ENCODE data around the gene PLEKHH2.

Gene PLEKHH2

DNA sequence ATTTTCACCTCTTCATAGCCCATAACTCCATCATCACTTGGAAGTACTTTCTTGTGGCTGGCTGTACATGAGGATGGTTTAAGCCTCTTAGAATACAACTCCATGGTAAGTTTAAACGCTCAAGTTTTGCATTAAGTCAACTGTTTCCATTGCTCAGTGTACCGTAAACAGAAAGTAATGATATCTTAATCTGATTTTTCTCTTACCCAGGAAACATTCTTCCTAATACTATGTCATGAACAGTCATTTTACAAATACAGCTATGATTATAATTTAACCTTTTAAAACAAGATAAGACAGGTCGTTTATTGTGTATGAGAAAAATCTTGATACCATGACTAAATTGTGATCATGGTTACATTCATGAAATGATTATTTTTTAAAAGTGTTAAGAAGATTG lies 125.2 kb downstream of the PLEKHH2 start:
- no peak for DNase-seq (ENCODE audit: low spot score)

DNA sequence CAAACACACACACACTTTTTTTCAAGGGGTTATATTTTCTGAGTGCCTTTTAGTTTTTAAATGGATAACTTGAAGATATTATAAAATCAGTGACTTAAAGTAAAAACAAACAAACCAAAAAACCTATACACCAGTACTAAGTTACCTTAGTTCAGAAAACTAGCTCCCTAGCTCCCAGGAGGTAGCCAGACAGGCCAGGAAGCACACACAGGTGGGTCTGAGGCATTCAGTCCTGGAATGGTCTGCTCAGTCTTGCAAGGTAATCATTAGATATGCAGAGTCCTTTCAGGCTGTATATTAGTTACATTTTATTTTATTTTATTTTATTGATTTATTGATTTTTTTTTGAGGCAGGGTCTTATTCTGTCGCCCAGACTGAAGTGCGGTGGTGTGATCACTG lies 126.0 kb downstream of the PLEKHH2 start:
- no peak for DNase-seq (ENCODE audit: low spot score)

DNA sequence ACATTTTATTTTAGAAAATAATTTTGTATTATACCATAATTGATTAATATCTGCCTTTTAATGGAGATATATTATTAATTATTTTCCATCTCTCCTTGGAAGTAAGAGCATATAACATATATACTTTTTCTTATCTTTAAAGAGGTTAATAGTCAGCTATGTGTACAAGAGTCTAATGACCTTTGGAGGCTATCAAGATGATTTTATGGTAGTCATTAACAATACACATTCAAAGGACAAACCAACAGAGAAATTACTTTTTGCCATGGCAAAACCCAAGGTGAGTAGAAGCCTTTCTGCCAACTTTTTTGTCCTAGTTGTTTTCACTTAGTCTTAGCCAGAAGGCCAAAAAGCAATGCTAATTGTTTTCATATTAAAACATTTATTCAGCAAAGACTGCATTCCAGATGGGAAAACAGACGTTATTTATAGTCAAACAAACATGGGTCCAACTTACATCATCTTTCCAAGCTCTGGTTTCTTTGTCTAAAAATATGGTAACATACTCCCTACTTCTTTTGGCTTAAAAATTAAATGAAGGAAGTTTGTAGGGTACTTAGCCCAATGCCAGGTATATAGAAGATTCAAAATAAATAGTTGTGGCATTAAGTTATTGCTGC lies 127.1 kb downstream of the PLEKHH2 start:
- no peak for DNase-seq (ENCODE audit: low spot score)

DNA sequence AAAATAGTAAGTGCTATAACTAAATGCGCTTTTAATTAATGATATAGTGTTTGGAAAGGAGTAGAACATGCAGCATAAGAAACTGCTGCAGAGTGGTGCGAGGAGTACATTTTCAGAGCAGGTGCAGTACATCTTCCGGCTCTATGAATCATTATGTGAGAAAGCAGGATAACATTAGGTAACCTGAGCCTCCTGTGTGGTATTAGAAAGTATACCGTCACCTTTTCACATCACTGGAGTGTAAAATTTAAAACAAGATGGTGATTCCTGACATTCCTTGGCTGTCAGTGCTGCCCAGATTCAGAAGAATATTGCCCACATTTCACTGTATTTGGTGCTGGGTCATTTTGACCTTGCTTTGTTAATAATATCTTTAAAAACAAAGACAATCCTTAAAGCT lies 128.9 kb downstream of the PLEKHH2 start:
- no peak for DNase-seq (ENCODE audit: low spot score)

DNA sequence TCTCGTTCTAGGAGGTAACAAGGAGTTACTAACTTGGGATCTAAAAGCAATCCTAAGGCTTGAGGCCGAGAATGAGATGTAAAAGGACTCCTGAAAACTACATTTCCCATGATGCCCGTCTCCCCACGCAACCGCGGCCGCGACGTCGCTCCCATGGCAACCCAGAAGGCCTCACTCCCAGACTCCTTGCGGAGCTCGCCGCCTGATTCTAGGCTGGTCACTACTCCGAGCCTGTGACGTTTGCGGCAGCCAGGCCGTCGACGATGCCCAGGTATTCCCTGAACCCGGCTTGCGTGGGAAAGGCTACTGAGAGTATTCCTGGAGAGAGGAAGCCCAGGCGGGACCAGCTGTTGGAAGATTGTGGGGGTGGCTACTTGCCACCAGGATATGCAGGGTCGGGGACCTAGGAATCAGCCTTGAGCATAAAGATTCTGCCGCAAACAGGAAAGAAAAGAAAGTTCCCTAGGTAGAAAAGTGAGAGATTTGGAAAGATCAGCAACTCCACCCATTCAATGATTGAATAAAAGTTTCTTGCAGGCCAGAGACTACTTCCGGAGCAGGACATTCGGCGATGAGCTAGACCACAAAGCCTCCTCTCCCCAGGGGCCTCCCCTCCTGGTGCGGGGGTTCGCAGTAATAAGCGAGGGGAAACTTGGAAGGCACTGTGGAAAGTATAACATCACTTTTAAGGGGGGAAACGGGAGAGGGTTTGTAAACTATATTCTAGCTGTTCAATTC lies 137.0 kb downstream of the PLEKHH2 start, which contains the start of gene DYNC2LI1:
Gene DYNC2LI1 (plus strand): TSS at position 164 of the 738 bp plus-strand sequence. CDS start 100 bp downstream, at position 264.
- peak; percentile 92 for DNase-seq (ENCODE audit: low spot score)

DNA sequence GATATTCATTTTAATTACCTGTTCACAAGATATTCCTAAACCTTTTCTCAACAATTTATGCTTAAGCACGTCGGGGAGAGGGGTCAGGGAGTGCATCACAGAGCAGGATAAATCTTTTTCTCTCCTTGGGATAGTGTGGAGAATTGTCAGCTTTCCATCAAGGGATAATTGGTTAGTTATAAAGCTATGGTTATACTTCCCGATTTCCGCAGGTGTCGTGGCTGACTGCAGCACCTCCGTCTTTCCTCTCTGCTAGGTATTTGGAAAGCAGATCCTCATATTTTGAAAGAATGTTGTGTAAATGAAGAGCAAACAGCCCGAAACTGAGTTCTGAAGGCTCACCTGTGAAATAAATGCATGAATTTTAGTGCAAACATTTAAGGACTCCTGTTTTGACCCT lies 137.6 kb downstream of the PLEKHH2 start:
- no peak for DNase-seq (ENCODE audit: low spot score)

DNA sequence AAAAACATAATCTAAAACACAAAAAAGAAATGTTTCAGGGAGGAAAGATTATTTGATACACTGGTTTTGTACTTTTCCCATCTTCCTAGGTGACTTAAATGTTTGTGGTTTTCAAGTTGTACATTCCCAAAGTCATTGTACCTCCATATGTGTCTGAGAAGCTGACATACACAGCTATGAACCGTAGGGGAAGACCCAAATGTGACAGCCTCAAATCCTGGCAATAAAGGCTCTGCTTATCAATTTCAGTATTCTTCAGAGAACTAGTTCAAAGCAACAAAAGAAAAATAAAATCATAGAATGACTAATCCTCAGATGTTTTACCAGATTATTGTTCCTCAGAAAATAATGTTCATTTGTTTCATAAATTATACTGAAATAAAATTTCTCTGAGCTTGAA lies 139.3 kb downstream of the PLEKHH2 start:
- no peak for DNase-seq (ENCODE audit: low spot score)

DNA sequence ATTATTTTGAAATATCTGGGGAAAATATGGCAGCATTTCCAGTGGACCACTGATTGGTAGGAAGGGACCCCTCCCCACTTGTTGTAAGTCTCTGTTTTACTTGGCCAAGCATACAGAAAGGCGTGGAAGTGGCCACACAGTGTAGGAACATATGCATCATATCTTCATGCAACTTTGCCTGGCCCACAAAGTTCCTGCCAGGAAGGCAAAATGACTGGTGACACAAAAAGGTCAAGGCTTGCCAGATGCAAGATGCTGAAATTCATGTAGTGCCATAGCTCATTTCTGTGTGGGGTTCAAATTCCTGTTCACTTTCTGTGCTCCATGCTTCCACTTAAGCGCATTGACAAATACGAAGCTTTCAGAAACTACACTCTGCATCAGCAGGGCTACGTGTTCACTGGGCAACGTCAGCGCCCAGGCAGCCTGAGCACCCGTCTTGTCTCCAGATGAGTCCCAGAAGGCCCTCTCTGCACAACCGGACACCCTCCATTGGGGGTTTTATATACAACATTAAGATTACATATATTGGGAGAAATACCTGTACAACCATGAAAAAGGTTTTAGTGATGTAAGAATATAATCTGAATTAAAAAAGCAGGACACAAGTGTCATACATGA lies 140.4 kb downstream of the PLEKHH2 start:
- no peak for DNase-seq (ENCODE audit: low spot score)

DNA sequence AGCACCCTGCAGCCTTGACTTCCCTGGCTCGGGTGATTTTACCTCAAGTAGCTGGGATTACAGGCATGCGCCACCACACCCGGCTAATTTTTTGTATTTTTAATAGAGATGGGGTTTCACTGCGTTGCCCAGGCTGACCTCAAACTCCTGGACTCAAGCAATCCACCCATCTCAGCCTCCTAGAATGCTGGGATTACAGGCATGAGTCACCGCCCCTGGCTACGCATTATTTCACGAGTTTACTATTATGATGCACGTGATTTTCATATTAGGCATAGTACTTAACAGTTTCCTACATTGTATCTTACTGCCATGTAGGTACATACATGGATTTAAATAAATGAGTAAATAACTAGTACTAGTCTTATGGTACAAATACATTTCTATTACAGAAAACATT lies 141.2 kb downstream of the PLEKHH2 start:
- no peak for DNase-seq (ENCODE audit: low spot score)

DNA sequence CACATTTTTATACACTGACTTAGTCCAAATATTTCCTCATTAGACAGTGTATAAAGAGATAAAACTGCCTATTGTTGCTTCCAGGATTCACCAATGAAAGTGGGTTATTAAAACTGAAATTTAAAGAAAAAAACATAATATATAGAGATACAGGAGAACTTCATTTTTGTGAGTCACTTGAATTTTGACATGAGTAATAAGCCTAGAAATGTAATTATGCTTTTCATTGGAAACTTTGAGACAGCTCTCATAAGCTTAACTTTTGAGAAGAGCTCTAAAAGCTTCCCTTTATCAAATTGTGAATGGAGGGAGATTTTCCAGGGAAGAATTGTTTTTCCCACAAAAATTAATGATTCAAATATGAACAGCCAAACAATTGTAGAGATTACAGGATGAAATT lies 150.8 kb downstream of the PLEKHH2 start:
- DNase-seq (ENCODE audit: low spot score), result no peak

DNA sequence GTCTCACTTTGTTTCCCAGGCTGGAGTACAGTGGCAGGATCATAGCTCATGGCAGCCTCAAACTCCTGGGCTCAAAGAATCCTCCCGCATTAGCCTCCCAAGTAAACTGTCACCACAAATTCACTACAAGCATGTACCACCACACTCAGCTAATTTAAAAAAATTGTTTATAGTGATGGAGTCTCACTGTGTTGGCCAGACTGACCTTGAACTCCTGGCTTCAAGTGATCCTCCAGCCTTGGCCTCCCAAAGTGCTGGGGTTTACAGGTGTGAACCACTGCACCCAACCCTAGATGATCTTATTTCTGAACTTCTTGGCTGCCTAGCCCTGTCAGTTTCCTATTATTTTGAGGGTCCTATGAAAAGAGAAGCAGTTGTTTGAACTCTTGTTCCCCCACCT lies 151.6 kb downstream of the PLEKHH2 start:
- no peak for DNase-seq (ENCODE audit: low spot score)

DNA sequence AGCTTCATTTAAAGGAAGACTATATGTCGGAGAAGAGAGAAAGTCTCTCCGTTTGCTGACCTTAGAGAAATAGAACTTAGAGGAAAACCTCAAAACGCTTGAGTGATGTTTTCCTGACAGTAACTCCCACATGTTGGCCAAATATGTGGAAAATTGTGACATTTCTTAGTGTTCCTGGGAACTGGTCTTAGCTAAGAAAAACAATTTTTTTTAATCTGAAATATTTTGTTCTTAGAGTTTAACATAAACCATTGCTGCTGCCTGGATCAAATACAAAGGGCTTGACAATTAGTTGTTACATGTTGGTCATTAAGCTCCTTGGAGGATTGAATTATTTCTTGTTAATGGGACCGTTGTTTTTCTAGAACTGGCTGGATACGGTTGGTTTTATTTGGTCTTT lies 153.1 kb downstream of the PLEKHH2 start:
- DNase-seq (ENCODE audit: low spot score), result no peak

DNA sequence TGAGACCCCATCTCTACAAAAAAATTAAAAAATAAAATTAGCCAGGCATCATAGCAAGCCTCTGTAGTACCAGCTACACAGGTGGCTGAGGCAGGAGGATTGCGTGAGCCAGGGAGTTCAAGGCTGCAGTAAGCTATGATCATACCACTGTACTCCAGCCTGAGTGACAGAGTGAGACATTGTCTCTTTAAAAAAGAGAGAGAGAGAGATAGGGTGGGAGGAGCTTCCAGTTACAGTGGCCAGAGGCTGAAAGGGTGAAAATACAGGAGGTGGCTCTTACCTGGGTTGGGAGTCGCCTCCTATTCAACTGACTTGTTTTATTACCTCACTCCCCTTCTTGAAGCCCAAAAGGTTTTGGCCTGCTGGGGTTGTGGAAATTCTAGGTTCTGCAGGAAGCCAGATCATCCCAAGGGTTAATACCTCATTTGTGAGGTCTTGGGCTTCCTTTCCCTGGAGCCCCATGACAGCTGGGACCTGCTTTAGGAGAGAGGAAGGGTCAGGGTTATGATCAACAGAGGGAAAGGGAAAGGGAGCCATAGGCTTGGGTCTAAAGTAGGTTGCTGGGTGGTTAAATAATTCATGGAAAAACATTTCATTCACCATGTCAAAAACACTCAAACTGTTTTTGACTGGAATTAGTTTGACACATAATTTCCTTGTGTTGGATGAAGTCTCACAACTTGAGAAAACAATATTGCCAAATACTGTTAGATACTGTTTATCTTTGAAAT lies 154.1 kb downstream of the PLEKHH2 start:
- no peak for DNase-seq (ENCODE audit: low spot score)

DNA sequence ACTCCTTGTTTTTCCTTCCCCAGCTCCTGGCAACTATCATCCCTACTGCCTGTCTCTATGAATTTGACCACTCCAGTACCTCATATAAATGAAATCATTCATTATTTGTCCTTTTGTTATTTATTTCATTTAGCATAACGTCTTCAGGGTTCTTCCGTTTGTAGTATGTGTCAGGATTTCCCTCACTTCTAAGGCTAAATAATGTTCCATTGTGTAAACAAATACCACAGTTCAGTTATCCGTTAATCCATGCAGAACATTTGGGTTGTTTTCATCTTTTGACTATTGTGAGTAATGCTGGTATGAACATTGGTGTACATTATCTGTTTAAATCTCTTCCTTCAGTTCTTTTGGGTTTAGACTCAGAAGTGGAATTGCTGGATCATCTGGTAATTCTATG lies 155.6 kb downstream of the PLEKHH2 start:
- no peak for DNase-seq (ENCODE audit: low spot score)

DNA sequence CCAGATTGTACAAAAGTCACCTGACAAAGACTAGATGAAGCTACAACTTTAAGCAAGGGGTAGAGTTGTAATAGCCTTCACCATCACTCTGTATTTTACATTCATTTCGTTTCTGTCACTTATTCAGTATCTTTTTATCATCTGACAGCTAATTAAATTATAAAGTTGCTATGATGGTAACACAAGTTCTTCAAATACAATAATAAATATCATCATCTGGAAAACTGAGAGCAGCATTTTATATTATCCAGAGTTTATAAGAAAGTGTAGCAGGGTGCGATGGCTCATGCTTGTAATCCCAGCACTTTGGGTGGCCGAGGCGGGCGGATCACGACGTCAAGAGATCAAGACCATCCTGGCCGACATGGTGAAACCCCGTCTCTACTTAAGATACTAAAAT lies 157.9 kb downstream of the PLEKHH2 start:
- no peak for DNase-seq (ENCODE audit: low spot score)

DNA sequence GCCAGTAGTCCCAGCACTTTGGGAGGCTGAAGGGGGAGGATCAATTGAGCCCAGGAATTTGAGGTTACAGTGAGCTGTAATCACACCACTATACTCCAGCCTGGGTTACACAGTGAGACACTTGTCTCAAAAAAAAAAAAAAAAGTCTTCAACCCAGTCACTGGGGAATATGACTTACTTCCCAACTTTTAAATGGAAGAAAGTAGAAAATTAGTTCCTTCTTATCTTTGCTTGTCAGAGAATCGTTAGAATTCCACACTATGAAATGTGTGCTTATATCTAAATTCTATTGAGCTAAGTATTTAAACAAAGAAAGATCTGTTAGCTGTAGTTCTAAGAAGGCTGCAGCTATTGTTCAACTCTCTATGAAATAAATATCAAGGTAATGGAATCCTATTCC lies 159.1 kb downstream of the PLEKHH2 start:
- no peak for DNase-seq (ENCODE audit: low spot score)

DNA sequence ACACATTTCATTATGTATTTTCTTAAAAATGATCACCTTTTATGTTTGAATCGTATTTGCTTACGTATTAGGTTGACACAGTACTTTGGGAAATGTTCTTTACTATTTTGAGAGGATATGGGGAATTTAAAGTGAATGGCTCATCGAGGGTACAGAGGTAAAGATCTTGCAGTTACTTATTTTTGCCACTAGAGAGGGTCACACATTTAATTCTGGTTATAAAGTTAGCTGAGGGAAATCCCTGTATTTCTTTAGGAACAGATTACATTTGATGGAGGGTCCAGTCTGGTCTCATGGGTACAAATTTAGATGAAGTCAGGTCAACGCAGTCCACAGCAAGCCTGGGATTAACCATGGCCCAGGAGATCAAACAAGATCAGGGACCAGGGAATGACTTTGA lies 161.2 kb downstream of the PLEKHH2 start:
- DNase-seq (ENCODE audit: low spot score), result no peak

DNA sequence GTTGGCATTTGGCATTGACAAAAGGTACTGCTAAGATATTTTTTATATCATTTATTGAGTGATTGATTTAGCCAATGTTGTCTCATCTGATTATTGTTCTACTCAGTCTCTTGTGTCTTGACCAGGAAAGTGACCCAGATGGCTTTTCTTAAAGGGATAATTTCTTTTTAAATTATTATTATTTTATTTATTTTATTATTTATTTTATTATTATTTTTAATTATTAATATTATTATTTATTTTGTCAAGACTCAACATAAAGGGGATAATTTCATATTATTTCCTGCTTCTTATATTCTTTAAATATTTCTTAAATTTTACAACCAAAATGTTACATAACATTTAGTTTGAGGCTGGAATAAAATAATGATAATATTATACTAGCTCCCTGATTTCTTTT lies 163.8 kb downstream of the PLEKHH2 start:
- no peak for DNase-seq (ENCODE audit: low spot score)

DNA sequence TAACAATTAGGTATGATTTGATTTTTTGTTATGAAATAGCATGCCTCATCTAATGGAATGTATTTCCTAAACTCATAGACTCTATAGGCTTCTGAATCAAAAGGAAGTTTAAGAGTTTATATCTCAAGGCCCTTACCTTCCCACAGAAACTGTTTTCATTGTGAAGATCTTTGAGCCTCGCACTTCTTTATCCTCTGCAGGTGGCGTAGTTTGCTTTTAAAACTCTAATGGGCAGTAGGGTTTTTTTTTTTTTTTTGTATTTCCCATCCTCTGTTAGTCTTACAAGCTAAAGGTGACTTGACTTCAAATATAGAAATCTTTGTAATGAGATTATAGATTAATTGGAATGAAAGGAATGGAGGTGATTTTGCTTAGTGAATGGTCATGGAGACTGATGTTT lies 165.1 kb downstream of the PLEKHH2 start:
- no peak for DNase-seq (ENCODE audit: low spot score)

DNA sequence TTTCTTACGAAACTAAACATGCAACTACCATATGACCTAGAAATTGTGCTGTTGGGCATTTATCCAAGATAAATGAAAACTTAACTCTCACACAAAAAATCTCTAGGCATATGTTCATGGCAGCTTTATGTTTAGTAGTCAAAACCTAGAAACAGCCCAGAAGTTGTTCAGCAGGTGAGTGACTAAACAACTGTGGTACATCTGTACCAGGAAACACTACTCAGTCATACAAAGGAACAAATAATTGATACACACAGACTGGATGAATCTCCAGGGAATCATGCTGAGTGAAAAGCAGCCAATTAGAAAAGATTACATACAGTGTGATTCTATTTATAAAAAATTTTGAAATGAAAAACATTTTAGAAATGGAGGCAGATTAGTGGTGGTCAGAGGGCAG lies 166.1 kb downstream of the PLEKHH2 start:
- no peak for DNase-seq (ENCODE audit: low spot score)

DNA sequence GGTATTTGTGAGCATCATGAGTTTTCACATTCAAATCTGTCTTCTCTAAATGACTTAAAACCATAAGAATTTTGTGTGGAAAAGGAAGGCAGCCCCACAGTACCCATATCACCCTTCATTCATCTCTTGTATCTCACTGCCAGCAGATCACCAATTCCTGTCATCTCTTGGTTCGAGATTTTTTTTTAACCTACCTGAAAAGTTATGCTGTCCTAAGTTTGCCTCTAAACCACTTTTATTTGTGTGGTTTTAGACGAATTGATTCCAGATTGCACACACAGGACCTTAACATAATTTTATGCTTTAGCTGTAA lies 169.6 kb downstream of the PLEKHH2 start:
- no peak for DNase-seq (ENCODE audit: low spot score)

DNA sequence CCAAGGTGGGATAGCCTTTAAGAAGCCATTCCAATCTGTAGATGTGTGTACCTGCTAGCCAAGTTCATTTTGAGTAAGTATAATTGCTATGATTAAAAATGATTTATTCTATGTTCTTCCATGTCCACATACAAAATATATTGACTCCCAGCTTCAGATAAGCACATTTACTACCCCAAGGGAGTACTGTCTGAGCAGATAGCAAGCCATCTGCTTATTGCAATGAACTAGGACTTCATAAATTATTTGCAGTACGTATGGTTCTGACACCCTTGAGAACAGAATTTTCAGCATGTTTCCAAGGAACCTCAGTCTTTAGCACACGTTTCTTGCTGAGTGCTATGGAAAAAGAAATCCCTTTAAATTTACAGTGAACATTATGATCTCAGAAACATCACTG lies 173.4 kb downstream of the PLEKHH2 start:
- DNase-seq (ENCODE audit: low spot score), result no peak

DNA sequence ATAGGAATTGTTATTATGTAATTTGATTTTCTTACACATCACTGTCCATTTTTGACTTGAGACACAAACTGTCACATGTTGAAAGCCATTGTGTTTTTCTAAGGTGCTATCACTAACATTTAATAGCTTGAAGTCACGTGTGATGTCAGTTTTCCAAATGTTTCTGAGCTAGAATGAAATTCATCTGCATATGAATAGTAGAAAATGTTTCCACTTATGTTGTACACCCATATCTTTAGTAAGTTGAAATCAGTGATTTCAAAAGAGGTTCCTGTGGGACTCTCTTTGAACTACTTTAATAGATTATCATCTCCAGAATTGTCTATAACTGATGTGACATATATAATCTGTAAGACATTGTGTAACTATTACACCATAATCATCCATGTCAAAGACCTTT lies 173.8 kb downstream of the PLEKHH2 start:
- no peak for DNase-seq (ENCODE audit: low spot score)
